GM19035 (cell line): ENCODE results near the gene CUEDC1.
A peak's percentile ranks its signal among the peaks of the same experiment; 100 is the strongest.

Experiments used
- ATAC-seq: cut with Tn5 transposase; IDR thresholded peaks from one replicate; pipeline ENCODE4 v1.9.1; 2021; ENCODE audit not compliant: unreplicated experiment

Gene CUEDC1

DNA sequence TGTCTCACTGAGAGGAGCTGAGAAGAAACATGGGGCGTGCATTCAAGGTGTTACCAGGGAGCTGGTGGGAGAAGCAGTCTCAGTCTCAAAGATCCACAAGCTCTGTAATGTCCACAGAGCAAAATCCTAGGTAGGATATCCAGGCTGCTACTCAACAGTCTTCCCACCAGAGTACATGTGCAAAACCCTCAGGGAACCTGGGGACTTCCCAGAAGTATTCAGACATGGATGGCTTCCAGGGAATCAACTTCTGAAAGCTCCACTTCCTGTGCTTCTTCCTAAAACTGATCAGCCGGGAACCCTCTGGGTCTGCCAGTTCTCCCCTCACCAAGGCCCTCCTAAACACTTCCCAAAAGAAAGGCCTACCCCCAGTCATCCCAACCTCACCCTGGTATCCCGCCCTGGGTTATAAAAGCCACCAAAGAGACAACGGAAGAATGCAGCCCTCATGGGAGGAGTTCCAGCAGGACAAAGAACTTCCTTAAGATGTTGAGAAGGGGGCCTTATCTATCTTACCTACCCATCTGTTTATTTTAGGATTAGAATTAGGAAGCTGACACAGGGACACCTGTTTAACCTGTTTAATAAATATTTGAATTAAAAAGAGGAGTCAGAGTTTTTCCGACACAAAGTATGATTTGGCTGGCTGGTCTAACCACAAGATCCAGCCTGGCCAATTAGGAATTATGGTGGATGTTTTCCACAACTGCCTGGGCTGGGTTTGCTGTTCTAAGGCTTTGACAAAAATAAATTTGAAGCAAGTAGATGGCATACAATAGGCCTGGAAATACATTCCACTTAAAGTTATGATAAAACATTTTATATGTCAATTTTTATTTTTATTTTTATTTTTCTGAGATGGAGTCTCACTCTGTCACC is 37.0 kb downstream of the CUEDC1 start:
- no peak for ATAC-seq

- ATAC-seq = no peak
Measured at GRCh38 chr17:57916925-57917858, 38.0 kb downstream of the CUEDC1 start.

DNA sequence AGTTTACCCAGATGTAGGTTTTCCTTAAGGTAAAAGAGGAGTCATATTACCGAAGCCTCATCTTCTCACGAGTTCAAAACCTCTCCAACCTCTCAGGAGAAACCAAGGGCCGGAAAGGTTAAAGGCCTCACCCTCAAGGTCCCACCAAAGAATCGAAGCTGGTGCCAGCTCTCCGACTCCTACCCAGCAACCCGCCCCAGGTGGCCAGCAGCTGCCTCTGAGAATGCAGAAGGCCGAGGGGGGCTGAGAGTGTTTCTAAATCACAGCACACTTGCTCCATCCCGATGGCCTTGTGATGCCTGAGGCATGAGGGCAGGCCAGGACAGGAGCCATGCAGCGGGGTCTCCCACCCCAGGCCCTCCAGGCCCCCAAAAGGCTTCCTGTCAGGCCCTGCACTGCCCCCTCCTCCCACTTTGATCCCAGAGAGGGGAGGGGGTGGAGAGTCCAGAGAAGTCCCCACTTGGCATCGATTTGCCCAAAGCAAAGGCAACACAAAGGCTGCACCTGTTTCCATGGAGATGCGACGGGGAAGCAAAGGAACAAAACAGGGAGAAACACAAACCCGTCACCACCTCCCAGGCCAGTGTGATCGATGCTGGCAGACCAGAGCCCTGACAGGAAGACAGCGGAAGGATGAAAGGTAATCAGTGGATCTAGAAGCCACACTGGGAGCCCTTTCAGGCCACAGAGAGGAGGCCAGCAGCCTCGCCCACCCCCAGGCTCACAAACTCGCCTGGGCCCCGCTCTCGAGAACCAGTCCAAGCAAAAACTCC is 39.0 kb downstream of the CUEDC1 start:
- no peak for ATAC-seq

DNA sequence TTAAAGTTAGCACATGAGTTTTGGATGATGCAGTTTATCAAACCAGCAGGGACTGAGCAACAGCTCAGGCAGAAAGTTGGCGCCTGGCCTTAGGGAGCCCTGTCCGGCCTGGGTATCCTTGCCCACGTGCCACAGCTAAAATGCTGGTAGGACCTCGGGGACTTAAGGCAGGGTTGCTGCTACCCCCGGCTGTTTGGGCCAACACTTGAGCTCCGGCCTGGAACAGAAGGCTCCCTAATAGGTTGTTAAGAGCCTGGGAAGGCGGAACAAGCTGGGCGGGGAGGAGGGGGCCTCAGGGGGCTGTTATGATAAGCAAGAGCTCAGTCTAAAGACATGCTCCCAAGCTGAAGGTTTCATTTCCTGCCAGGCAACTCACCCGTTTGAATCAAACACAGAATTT is 39.7 kb downstream of the CUEDC1 start:
- ATAC-seq = no peak

DNA sequence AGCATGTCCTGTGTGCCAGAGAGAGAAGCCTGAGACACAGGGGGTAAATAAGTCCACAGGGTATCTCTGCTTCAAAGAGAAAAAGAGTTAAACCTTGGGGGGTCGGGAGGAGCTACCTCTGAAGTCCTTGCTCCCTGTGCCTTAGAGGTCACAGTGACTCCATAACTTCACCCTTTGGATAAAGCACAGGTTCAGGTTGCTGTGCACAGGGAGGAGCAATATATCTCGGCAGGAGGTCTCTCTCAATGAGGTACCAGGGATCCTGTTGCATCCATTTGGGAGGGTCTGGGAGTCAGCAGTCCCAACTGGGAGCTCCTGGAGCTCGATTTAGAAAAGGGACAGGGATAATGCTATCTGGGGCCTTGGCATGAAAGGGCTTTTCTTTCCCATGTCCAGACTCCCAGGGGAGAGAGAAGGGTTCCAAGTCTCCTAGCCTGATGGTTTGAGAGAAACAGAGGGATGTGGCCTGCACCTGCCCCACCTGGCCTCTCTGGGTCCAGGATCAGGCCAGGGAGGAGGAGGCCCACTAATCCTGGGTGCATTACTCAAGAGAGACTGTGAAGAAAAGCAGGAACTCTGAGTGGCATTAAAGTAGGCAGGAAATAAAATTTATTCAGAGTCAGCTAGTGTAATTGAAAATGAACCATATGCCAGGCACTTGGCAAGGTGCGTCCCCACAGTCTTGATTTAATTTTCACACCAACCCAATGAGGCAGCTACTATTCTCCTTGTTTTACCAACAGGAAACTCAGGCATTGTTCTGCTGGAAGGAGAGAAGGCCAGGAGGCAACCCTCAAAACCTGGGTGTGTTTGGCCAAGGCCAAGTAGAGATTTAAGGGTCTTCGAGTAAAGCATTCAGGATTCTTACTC is 40.7 kb downstream of the CUEDC1 start:
- ATAC-seq = no peak

GRCh38 chr17:57913575-57914272 is 41.5 kb downstream of the CUEDC1 start:
- ATAC-seq = no peak

- ATAC-seq = no peak
Measured at GRCh38 chr17:57911834-57912673, 43.2 kb downstream of the CUEDC1 start.

DNA sequence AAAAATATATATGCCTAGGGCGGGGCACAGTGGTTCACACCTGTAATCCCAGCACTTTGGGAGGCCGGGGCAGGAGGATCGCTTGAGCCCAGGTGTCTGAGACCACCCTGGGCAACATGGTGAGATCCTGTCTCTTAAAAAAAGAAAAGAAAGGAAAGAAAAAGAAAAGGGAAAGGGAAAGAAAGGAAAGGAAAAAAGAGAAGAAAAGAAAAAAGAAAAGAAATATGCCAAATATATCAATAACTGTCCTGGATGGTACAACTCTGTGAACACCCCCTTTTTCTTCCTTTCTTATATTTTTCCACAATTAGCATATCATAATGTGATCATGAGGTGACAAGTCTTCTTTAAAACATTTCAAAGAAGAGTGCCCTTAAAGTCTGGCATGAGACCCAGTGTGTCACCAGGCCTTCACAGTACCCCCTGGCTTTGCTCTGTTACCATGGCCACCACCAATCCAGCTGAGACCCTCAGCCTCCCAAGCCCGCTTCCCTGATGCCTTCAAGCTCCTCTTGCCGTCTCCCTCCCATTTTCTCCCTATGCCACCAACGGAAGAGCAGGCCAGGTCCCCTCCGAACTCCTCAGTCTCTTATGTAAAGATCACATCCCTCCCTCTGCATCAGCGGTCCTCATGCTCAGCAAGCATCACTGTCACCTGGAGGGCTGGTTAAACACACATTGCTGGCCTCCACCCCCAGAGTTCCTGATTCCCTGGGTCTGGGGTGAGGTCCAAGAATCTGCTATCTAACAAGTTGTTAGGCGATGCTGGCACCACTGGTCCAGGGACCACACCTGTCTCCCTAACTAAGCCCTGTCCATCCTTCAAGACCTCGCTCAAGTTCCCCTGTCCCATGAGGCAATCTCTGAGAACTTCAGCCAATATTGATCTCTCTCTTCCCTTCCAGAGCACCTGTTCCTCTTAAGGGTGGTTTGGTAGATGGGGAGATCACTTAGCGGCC is 44.5 kb downstream of the CUEDC1 start:
- no peak for ATAC-seq

DNA sequence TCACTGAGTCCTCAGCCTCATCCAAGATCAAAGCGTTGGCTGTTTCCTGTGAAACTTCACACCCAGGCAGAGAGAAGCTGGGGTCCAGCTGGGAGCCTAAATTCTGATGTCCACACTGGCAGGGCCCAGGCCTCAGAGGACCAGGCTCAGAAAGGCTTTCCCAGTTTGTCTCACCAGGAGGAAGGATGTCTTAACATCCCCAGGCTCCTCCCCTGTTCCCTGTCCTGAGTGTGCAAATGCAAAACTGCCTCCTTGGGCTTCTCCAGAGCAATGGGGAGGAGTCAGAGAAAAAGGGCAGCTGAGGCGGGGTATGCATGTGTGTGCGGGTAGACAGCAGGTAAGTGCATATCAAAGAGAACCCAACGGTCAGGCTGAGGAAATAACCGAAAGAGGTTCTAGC is 45.7 kb downstream of the CUEDC1 start:
- no peak for ATAC-seq

DNA sequence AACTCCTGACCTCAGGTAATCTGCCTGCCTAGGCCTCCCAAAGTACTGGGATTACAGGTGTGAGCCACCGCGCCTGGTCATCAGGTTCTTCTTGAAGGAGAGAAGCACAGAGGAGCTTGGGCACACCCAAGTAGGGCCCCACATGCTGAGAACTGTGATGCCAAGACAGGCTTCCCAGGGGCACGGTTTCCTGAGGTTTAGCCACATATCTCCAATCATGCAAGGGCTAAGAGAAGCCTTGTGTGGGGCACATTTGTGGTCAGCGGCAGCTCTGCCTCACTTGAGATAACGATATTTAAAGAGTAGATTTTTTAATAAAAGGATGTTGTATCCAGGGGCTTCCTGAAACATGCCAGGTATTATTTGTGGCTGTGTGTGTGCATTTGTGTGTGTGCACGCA is 46.9 kb downstream of the CUEDC1 start:
- ATAC-seq = no peak

- ATAC-seq = no peak
Measured at GRCh38 chr17:57906910-57907309, 48.3 kb downstream of the CUEDC1 start.

- no peak for ATAC-seq
Measured at GRCh38 chr17:57905875-57906455, 49.2 kb downstream of the CUEDC1 start.

DNA sequence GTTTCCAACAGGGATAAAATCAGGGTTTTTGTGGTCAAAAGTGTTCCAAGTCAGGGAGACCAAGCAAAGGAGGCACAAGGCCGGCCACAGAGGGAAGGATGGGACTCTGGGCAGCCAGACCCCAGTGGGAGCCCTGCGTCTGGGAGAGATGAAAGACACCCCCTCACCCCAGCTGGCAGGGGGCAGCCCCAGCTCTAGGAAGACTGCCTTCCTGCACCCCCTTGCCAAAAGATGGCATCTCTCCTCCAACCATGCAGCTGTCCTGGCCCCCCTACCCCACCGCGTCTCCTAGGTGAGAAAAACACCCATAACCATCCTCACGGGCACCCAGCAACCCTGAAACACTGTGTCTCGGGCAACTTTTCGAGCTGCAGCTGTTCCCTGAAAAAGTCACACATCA is 51.3 kb downstream of the CUEDC1 start:
- no peak for ATAC-seq

DNA sequence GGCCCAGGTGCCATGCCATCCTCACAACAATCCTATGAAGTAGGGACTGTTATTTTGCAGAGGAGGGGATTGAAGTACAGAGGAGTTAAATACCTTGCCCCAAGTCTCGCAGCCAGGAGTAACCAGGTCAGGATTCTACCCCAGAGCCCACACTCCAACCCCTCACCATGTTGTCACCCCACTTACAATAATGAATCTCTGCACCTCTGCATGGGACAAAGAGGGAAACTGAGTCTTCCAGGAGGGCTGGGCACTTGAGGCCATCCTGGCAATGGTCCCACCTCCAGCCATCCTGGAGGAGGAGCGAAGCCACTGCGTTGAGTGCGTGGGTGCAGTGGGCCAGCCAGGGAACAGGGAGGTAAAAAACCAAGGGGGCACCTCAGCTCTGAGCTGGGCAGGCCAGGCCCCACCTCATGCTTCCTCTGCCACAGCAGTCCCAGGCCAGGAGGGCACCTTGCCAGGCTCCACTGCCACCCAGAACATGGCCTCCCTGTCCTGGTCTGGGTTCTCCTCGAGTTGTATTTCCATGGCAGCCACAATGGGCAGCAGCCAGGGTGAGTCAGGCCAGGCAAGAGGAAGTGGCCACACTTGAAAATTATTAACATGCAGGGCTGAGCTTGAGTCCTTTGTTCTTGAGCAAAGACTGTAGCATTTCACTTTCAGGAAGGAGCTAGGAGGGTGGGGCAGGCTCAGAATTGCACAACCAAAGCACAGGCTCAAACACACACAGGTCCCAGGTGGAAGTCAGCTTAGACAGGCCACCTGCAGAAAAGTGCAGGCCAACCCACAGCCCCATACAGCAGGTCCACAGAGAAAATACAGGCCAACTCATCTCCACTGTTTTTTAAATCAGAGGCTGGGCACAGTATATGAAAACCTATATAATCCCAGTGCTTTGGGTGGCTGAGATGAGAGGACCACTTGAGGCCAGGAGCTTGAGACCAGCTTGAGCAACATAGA is 52.1 kb downstream of the CUEDC1 start:
- ATAC-seq = peak; percentile 54

DNA sequence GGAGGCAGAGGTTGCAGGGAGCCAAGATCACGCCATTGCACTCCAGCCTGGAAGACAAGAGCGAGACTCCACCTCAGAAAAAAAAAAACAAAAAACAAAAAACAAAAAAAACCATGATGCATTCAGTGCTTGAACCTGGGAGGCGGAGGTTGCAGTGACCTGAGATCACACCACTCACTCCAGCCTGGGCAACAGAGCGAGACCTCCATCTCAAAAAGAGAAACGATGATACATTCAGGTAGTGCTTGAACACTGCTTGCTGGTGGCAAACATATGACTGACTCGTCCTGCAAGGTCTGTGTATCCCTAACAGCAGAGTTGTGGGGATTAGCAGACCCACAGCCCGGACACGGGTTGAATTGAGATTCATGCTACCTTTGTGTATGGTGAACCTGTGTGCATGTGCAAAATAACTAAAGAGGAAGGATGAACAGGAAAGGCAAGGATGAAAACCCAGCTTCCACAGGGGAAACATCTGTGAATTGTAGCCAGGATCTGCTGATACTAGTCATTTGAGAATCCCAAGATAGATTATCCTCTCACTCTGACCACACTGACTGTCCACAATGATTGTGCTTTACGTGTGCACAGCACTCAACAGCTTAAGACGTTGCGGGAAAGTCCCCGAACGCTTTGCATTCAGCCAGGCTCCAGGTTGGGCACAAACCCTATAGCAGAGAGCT is 53.0 kb downstream of the CUEDC1 start:
- ATAC-seq = peak; percentile 64
